Skeletal muscle satellite cell (primary cell): ENCODE data around the gene NUP93.
"Not testable (repeated sequence)": the region's sequence is repeated elsewhere in the genome, so short reads cannot be mapped to it uniquely, and the experiment has no call there.

Experiments used
- H3K27me3 ChIP-seq: 2 replicates; pipeline ENCODE4 v1.7.0; 2013; ENCODE audit warnings: low read length; ENCODE audit not compliant: control insufficient read depth, insufficient read depth
- H3K36me3 ChIP-seq: 2 replicates; pipeline ENCODE4 v1.7.0; 2013; ENCODE audit warnings: mild to moderate bottlenecking, control low read depth, low read length; ENCODE audit not compliant: insufficient read depth
- H3K4me1 ChIP-seq: 2 replicates; pipeline ENCODE4 v1.7.0; 2013; ENCODE audit warnings: low read length; ENCODE audit not compliant: control insufficient read depth, insufficient read depth
- H3K4me2 ChIP-seq: 2 replicates; pipeline ENCODE4 v1.7.0; 2013; ENCODE audit warnings: mild to moderate bottlenecking, low read length
- H3K4me3 ChIP-seq: 2 replicates; pipeline ENCODE4 v1.7.0; 2013; ENCODE audit warnings: low read length
- H3K9ac ChIP-seq: 2 replicates; pipeline ENCODE4 v1.7.0; 2013; ENCODE audit warnings: mild to moderate bottlenecking, low read depth, low read length, moderate library complexity
- H3K9me3 ChIP-seq: replicated peaks from 2 replicates; pipeline ENCODE4 v1.7.0; 2013; ENCODE audit warnings: mild to moderate bottlenecking, control low read depth, low read length

NUP93 gene

GRCh38 chr16:56711862-56712261 is 18.1 kb upstream of the NUP93 start:
- no peak overlapping the region for H3K9ac ChIP-seq
- no peak overlapping the region for H3K4me3 ChIP-seq
- H3K4me1 ChIP-seq = no peaks in the 10 kb centered on the region
- no peaks in the 10 kb centered on the region for H3K36me3 ChIP-seq
- peaks cover 12% of the 10 kb centered on the region for H3K27me3 ChIP-seq
- no peak overlapping the region for H3K4me2 ChIP-seq
- no peaks in the 10 kb centered on the region for H3K9me3 ChIP-seq

GRCh38 chr16:56713794-56714193 is 16.1 kb upstream of the NUP93 start:
- H3K4me1 ChIP-seq = no peaks in the 10 kb centered on the region
- no peak overlapping the region for H3K4me3 ChIP-seq
- peaks cover 3% of the 10 kb centered on the region for H3K27me3 ChIP-seq
- H3K9me3 ChIP-seq = no peaks in the 10 kb centered on the region
- H3K36me3 ChIP-seq = no peaks in the 10 kb centered on the region
- no peak overlapping the region for H3K9ac ChIP-seq
- no peak overlapping the region for H3K4me2 ChIP-seq

DNA sequence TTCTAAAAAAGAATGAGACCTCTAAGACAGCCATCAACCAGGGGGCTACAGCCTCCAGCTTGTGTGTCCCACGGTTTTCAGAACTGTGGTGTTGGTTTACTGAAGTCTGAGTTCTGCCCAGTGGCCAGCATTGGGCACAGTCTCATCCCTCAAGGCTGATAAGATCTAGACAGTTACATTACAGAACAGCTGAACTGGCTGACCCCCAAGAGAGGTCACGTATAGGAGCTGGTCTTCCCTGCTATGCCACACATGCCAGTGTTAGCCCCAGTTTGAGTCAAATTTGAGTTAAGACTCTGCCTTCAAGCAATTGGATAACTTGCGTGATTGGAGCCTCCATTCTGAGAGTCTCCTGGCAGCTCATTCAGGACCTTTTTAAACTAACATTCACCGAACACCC is 14.8 kb upstream of the NUP93 start:
- H3K4me2 ChIP-seq = no peak overlapping the region
- no peaks in the 10 kb centered on the region for H3K4me1 ChIP-seq
- H3K9ac ChIP-seq = no peak overlapping the region
- H3K9me3 ChIP-seq = no peaks in the 10 kb centered on the region
- H3K27me3 ChIP-seq = peaks cover 6% of the 10 kb centered on the region
- no peak overlapping the region for H3K4me3 ChIP-seq
- no peaks in the 10 kb centered on the region for H3K36me3 ChIP-seq

GRCh38 chr16:56716761-56717160 is 13.2 kb upstream of the NUP93 start:
- Histone ChIP-seq H3K36me3 (no peaks in the 10 kb centered on the region), H3K27me3 (peaks cover 13% of the 10 kb centered on the region), H3K4me2 (no peak overlapping the region), H3K9me3 (no peaks in the 10 kb centered on the region), H3K4me1 (no peaks in the 10 kb centered on the region), H3K9ac (no peak overlapping the region), H3K4me3 (no peak overlapping the region)

DNA sequence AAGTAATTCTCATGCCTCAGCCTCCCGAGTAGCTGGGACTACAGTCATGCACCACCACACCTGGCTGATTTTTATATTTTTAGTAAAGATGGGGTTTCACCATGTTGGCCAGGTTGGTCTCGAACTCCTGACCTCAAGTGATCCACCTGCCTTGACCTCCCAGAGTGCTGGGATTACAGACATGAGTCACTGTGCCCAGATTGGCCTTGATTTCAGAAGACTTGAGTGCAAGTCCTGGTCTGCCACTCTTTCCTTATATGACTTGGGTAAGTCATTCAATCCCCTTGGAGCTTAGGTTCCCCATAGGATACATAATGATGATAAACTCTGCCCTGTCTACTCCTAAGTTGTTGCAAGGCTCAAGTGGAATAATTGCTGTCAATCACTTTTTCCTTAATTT is 12.4 kb upstream of the NUP93 start:
- not testable (repeated sequence) for H3K4me3 ChIP-seq, H3K36me3 ChIP-seq, H3K9me3 ChIP-seq, H3K9ac ChIP-seq, H3K4me2 ChIP-seq, H3K4me1 ChIP-seq
- H3K27me3 ChIP-seq = peaks cover 14% of the 10 kb centered on the region

GRCh38 chr16:56722200-56722842 is 7.6 kb upstream of the NUP93 start:
- peaks cover 14% of the 10 kb centered on the region for H3K27me3 ChIP-seq
- no peak overlapping the region for H3K4me2 ChIP-seq
- H3K4me1 ChIP-seq = no peaks in the 10 kb centered on the region
- no peak overlapping the region for H3K4me3 ChIP-seq
- no peaks in the 10 kb centered on the region for H3K9me3 ChIP-seq
- H3K9ac ChIP-seq = no peak overlapping the region
- H3K36me3 ChIP-seq = no peaks in the 10 kb centered on the region

DNA sequence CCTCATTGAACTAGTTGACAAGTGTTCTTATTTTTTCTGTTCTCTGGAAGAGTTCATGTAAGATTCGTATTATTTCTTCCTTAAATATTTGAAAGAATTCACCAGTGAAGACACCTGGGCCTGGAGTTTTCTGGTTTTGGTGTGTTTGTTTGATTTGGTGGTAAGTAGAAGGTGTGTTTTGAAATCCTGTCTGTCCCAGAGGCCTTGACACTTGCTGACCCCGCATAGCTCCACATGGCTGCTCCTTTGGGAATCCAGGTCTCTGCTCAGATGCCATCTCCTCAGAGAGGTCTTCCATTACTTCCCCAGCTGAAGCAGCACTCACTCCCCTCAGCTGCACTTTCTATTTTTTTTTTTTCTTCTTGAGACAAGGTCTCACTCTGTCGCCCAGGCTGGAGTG is 5.7 kb upstream of the NUP93 start:
- H3K4me2 ChIP-seq = no peak overlapping the region
- no peak overlapping the region for H3K9ac ChIP-seq
- H3K4me1 ChIP-seq = peaks cover 9% of the 10 kb centered on the region
- no peak overlapping the region for H3K4me3 ChIP-seq
- H3K27me3 ChIP-seq = peaks cover 11% of the 10 kb centered on the region
- no peaks in the 10 kb centered on the region for H3K9me3 ChIP-seq
- H3K36me3 ChIP-seq = no peaks in the 10 kb centered on the region

GRCh38 chr16:56726283-56726682 is 3.6 kb upstream of the NUP93 start:
- H3K36me3 ChIP-seq = no peaks in the 10 kb centered on the region
- no peak overlapping the region for H3K4me3 ChIP-seq
- H3K4me1 ChIP-seq = peaks cover 21% of the 10 kb centered on the region
- no peak overlapping the region for H3K9ac ChIP-seq
- no peak overlapping the region for H3K4me2 ChIP-seq
- peaks cover 4% of the 10 kb centered on the region for H3K27me3 ChIP-seq
- no peaks in the 10 kb centered on the region for H3K9me3 ChIP-seq

- peaks cover 21% of the 10 kb centered on the region for H3K4me1 ChIP-seq
Measured at GRCh38 chr16:56726926-56727325, 3.0 kb upstream of the NUP93 start.

GRCh38 chr16:56728027-56728426 is 1.9 kb upstream of the NUP93 start:
- no peak overlapping the region for H3K4me3 ChIP-seq
- no peaks in the 10 kb centered on the region for H3K27me3 ChIP-seq
- no peak overlapping the region for H3K9ac ChIP-seq
- no peaks in the 10 kb centered on the region for H3K36me3 ChIP-seq
- no peak overlapping the region for H3K4me2 ChIP-seq
- no peaks in the 10 kb centered on the region for H3K9me3 ChIP-seq
- peaks cover 21% of the 10 kb centered on the region for H3K4me1 ChIP-seq

More at GRCh38 chr16:56726926-56727325, 3.0 kb upstream of the NUP93 start:
- no peak overlapping the region for H3K9ac ChIP-seq
- H3K27me3 ChIP-seq = no peaks in the 10 kb centered on the region
- no peaks in the 10 kb centered on the region for H3K9me3 ChIP-seq
- H3K4me2 ChIP-seq = no peak overlapping the region
- H3K4me3 ChIP-seq = no peak overlapping the region
- no peaks in the 10 kb centered on the region for H3K36me3 ChIP-seq

DNA sequence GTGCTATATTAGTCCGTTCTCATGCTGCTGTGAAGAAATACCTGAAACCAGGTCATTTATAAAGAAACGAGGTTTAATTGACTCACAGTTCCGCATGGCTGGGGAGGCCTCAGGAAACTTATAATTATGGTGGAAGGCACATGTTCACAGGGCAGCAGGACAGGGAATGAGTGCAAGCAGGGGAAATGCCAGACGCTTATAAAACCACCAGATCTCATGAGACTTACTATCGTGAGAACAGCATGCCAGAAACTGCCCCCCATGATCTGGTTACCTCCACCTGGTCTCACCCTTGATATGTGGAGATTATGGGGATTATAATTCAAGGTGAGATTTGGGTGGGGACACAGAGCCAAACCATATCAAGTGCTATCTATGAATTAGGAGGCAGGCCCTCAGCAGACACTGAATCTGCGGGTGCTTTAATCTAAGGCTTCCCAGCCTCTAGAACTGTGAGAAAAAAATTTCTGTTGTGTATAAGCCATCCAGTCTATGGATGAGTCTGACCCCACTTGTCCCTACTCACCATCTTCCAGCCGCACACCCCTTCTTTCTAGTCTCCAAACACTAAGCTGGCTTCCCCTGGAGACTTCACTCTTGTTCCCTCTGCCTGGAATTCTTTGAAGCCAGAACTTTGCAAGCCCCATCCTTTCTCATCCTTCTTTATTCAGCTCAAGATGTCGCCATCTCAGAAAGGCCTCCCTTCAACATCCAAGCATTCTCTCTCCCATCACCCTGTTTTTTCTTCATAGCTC is 772 bp upstream of the NUP93 start:
- H3K9me3 ChIP-seq = no peaks in the 10 kb centered on the region

GRCh38 chr16:56732366-56732765 is 2.4 kb downstream of the NUP93 start:
- H3K9ac ChIP-seq = no peak overlapping the region
- H3K9me3 ChIP-seq = no peaks in the 10 kb centered on the region
- H3K36me3 ChIP-seq = no peaks in the 10 kb centered on the region
- H3K4me2 ChIP-seq = no peak overlapping the region
- H3K4me1 ChIP-seq = peaks cover 26% of the 10 kb centered on the region
- no peak overlapping the region for H3K4me3 ChIP-seq
- no peaks in the 10 kb centered on the region for H3K27me3 ChIP-seq

More for the DNA sequence above, 772 bp upstream of the NUP93 start:
- no peaks in the 10 kb centered on the region for H3K36me3 ChIP-seq
- H3K27me3 ChIP-seq = no peaks in the 10 kb centered on the region
- peak overlapping the region; percentile 83 for H3K4me2 ChIP-seq
- peaks cover 21% of the 10 kb centered on the region for H3K4me1 ChIP-seq
- peak overlapping the region; percentile 96 for H3K9ac ChIP-seq
- peak overlapping the region; percentile 97 for H3K4me3 ChIP-seq
